ENCODE measurements around the gene ARHGAP45.
A peak's percentile ranks its signal among the peaks of the same experiment; 100 is the strongest.

ARHGAP45 gene

GRCh38 chr19:1041835-1042685 lies 24.9 kb upstream of the ARHGAP45 start:
- peak overlapping the region; percentile 90 for H3K4me3 ChIP-seq
- H3K36me3 ChIP-seq (ENCODE audit: insufficient read depth, low read length): peaks cover 10% of the 10 kb centered on the region; the same call in 1 of the 2 replicates
- DNase-seq (ENCODE audit: low read depth, low spot score): no peak
- H3K9ac ChIP-seq (ENCODE audit: insufficient read length): no peak overlapping the region
- H3K9me3 ChIP-seq (ENCODE audit: low read depth, low read length): no peaks in the 10 kb centered on the region
- H3K27ac ChIP-seq: no peak overlapping the region
- TF ChIP-seq FOXP2 (optimal IDR thresholded peaks at IDR 0.05; ENCODE audit: control extremely low read depth, extremely low read length, insufficient read depth) (no peak), EZH2 (IDR thresholded peaks at IDR 0.05) (no peak), POLR2AphosphoS5 (IDR thresholded peaks at IDR 0.05; ENCODE audit: borderline replicate concordance, low read depth, low read length) (no peak)

GRCh38 chr19:1042689-1043511 lies 24.1 kb upstream of the ARHGAP45 start:
- DNase-seq (ENCODE audit: low read depth, low spot score): no peak
- Histone ChIP-seq H3K36me3 (ENCODE audit: insufficient read depth, low read length) (peaks cover 4% of the 10 kb centered on the region; the same call in 1 of the 2 replicates), H3K4me3 (peak overlapping the region; percentile 90), H3K9ac (ENCODE audit: insufficient read length) (no peak overlapping the region), H3K27ac (no peak overlapping the region), H3K9me3 (ENCODE audit: low read depth, low read length) (no peaks in the 10 kb centered on the region)
- TF ChIP-seq FOXP2 (optimal IDR thresholded peaks at IDR 0.05; ENCODE audit: control extremely low read depth, extremely low read length, insufficient read depth): no peak
- no peak for TF ChIP-seq POLR2AphosphoS5 (IDR thresholded peaks at IDR 0.05; ENCODE audit: borderline replicate concordance, low read depth, low read length)
- no peak for TF ChIP-seq EZH2 (IDR thresholded peaks at IDR 0.05)

GRCh38 chr19:1045247-1045603 lies 21.7 kb upstream of the ARHGAP45 start:
- H3K4me3 ChIP-seq: no peak overlapping the region
- H3K9ac ChIP-seq (ENCODE audit: insufficient read length): no peak overlapping the region
- no peak overlapping the region for H3K27ac ChIP-seq
- TF ChIP-seq FOXP2 (optimal IDR thresholded peaks at IDR 0.05; ENCODE audit: control extremely low read depth, extremely low read length, insufficient read depth) (no peak), EZH2 (IDR thresholded peaks at IDR 0.05) (no peak), POLR2AphosphoS5 (IDR thresholded peaks at IDR 0.05; ENCODE audit: borderline replicate concordance, low read depth, low read length) (no peak)
- DNase-seq (ENCODE audit: low read depth, low spot score): no peak
- no peaks in the 10 kb centered on the region for H3K36me3 ChIP-seq (ENCODE audit: insufficient read depth, low read length)
- H3K9me3 ChIP-seq (ENCODE audit: low read depth, low read length): no peaks in the 10 kb centered on the region

GRCh38 chr19:1046117-1046626 lies 20.8 kb upstream of the ARHGAP45 start:
- no peak overlapping the region for H3K9ac ChIP-seq (ENCODE audit: insufficient read length)
- H3K36me3 ChIP-seq (ENCODE audit: insufficient read depth, low read length): no peaks in the 10 kb centered on the region
- H3K27ac ChIP-seq: no peak overlapping the region
- DNase-seq (ENCODE audit: low read depth, low spot score): no peak
- TF ChIP-seq POLR2AphosphoS5 (IDR thresholded peaks at IDR 0.05; ENCODE audit: borderline replicate concordance, low read depth, low read length) (no peak), FOXP2 (optimal IDR thresholded peaks at IDR 0.05; ENCODE audit: control extremely low read depth, extremely low read length, insufficient read depth) (no peak), EZH2 (IDR thresholded peaks at IDR 0.05) (no peak)
- no peaks in the 10 kb centered on the region for H3K9me3 ChIP-seq (ENCODE audit: low read depth, low read length)
- no peak overlapping the region for H3K4me3 ChIP-seq

- H3K27ac ChIP-seq: no peak overlapping the region
Measured at GRCh38 chr19:1046836-1047695, 19.9 kb upstream of the ARHGAP45 start.

GRCh38 chr19:1047696-1048147 lies 19.2 kb upstream of the ARHGAP45 start:
- Histone ChIP-seq H3K36me3 (ENCODE audit: insufficient read depth, low read length) (no peaks in the 10 kb centered on the region), H3K9ac (ENCODE audit: insufficient read length) (no peak overlapping the region), H3K4me3 (no peak overlapping the region), H3K9me3 (ENCODE audit: low read depth, low read length) (no peaks in the 10 kb centered on the region), H3K27ac (no peak overlapping the region)
- no peak for DNase-seq (ENCODE audit: low read depth, low spot score)
- TF ChIP-seq FOXP2 (optimal IDR thresholded peaks at IDR 0.05; ENCODE audit: control extremely low read depth, extremely low read length, insufficient read depth) (no peak), POLR2AphosphoS5 (IDR thresholded peaks at IDR 0.05; ENCODE audit: borderline replicate concordance, low read depth, low read length) (no peak), EZH2 (IDR thresholded peaks at IDR 0.05) (no peak)

More at GRCh38 chr19:1046836-1047695, 19.9 kb upstream of the ARHGAP45 start:
- H3K4me3 ChIP-seq: no peak overlapping the region
- no peak overlapping the region for H3K9ac ChIP-seq (ENCODE audit: insufficient read length)
- TF ChIP-seq EZH2 (IDR thresholded peaks at IDR 0.05) (no peak), POLR2AphosphoS5 (IDR thresholded peaks at IDR 0.05; ENCODE audit: borderline replicate concordance, low read depth, low read length) (no peak), FOXP2 (optimal IDR thresholded peaks at IDR 0.05; ENCODE audit: control extremely low read depth, extremely low read length, insufficient read depth) (no peak)
- H3K9me3 ChIP-seq (ENCODE audit: low read depth, low read length): no peaks in the 10 kb centered on the region
- DNase-seq (ENCODE audit: low read depth, low spot score): no peak
- H3K36me3 ChIP-seq (ENCODE audit: insufficient read depth, low read length): no peaks in the 10 kb centered on the region

- DNase-seq (ENCODE audit: low read depth, low spot score): no peak
- no peak overlapping the region for H3K27ac ChIP-seq
- no peak overlapping the region for H3K4me3 ChIP-seq
- TF ChIP-seq FOXP2 (optimal IDR thresholded peaks at IDR 0.05; ENCODE audit: control extremely low read depth, extremely low read length, insufficient read depth) (no peak), EZH2 (IDR thresholded peaks at IDR 0.05) (no peak), POLR2AphosphoS5 (IDR thresholded peaks at IDR 0.05; ENCODE audit: borderline replicate concordance, low read depth, low read length) (no peak)
- no peak overlapping the region for H3K9ac ChIP-seq (ENCODE audit: insufficient read length)
- H3K36me3 ChIP-seq (ENCODE audit: insufficient read depth, low read length): no peaks in the 10 kb centered on the region
- no peaks in the 10 kb centered on the region for H3K9me3 ChIP-seq (ENCODE audit: low read depth, low read length)
Measured at GRCh38 chr19:1049106-1049505, 17.9 kb upstream of the ARHGAP45 start.
